Activated CD4-positive, alpha-beta memory T cell treated with anti-CD3 and anti-CD28 coated beads, Interleukin-2, amount 10 ng/mL, durations not matched to agents 7 days and 5 days (primary cell): ENCODE results near the gene STK32B. TPM values are rescaled to one million over a fixed set of nuclear protein-coding genes. Genes with fewer than 3 reads are reported as not detected.

Experiments
- CTCF ChIA-PET: fragments of 350-600 bp; sonication (Branson Sonifier 250); formaldehyde crosslinking; loops from one replicate; lab custom pipeline; 2021; ENCODE audit warnings: antibody characterized with exemption, inconsistent platforms; lab: Charles Lee
- POLR2A ChIA-PET: fragments of 350-600 bp; sonication (Branson Sonifier 250); formaldehyde crosslinking; loops from one replicate; lab custom pipeline; 2021; ENCODE audit warnings: antibody characterized with exemption; lab: Charles Lee
- DNase-seq: peaks from one replicate; pipeline ENCODE4 v3.0.0-alpha.2; 2020
- H3K27ac Mint-ChIP-seq: one replicate; pipeline ENCODE4 v1.8.0; 2021; ENCODE audit warnings: mild to moderate bottlenecking, mixed read lengths
- H3K27me3 Mint-ChIP-seq: one replicate; pipeline ENCODE4 v1.8.0; 2021; ENCODE audit warnings: mixed read lengths
- H3K36me3 Mint-ChIP-seq: one replicate; pipeline ENCODE4 v1.8.0; 2021; ENCODE audit warnings: low read depth, mixed read lengths
- H3K4me1 Mint-ChIP-seq: one replicate; pipeline ENCODE4 v1.8.0; 2021; ENCODE audit warnings: mixed read lengths
- H3K4me3 Mint-ChIP-seq: one replicate; pipeline ENCODE4 v1.8.0; 2021; ENCODE audit warnings: mild to moderate bottlenecking, mixed read lengths
- H3K9me3 Mint-ChIP-seq: one replicate; pipeline ENCODE4 v1.8.0; 2021; ENCODE audit warnings: mixed read lengths
- total RNA-seq, 2 experiments: library from RNA; stranded (reverse); gene quantifications; one replicate each; pipeline ENCODE4 v1.2.3, GENCODE V29; 2021

The STK32B gene
- total RNA-seq, 2 experiments from 2014 or later, result not detected

DNA sequence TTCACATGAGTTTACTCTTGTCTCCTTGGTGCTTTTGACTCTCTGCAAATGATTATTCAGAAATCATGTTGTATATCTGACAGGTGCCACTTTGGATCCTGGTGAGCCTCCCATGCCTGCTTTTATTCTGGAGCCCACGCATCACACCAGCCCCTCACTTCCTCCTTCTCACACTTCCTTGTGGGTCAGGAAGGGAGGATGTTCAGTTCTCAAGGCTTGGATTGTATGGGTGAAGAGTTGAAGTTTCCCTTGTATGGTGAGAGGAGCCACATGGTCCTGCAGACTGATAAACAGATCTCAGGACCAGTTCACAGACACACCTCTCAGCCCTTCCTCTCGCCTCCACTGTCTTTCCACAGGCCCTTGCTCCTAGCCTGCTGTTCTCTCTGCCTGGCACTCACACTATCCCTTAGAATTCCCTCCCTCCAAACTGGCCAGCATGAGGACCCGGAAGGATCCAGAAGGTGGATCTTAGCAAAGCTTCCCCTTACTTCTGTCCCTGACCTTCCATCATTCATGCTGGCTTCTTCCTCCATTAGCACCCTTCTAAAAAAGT, 92.1 kb downstream of the STK32B start:
- H3K4me3 Mint-ChIP-seq, result no peak overlapping the region
- DNase-seq, result no peak
- POLR2A ChIA-PET, result no interaction called here
- H3K36me3 Mint-ChIP-seq, result no peaks in the 10 kb centered on the region
- no peak overlapping the region for H3K27ac Mint-ChIP-seq
- H3K9me3 Mint-ChIP-seq, result no peaks in the 10 kb centered on the region
- H3K4me1 Mint-ChIP-seq, result no peaks in the 10 kb centered on the region
- H3K27me3 Mint-ChIP-seq, result no peaks in the 10 kb centered on the region
- CTCF ChIA-PET, result no interaction called here

DNA sequence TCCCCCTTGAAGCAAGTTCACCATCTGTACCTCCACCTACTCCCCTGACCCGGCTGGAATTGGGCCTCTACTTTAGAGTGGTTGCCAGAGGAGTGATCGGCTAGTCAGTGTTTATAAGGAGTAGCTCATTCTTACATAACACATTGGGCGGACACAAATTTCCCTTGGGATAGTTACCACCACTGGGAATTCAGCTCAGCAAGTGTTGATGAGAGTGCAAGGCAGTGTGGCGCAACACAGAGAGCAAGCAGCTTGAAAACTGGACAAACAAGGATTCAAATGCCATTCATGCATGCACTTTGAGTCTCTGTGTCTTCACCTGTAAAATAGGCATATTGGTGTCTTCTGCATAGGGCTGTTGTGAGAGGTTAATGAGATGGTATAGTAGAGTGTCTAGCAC, 92.7 kb downstream of the STK32B start:
- no peaks in the 10 kb centered on the region for H3K27me3 Mint-ChIP-seq
- POLR2A ChIA-PET, result no interaction called here
- H3K36me3 Mint-ChIP-seq, result no peaks in the 10 kb centered on the region
- CTCF ChIA-PET, result no interaction called here
- no peak for DNase-seq
- H3K27ac Mint-ChIP-seq, result no peak overlapping the region
- H3K4me1 Mint-ChIP-seq, result no peaks in the 10 kb centered on the region
- no peaks in the 10 kb centered on the region for H3K9me3 Mint-ChIP-seq
- no peak overlapping the region for H3K4me3 Mint-ChIP-seq

DNA sequence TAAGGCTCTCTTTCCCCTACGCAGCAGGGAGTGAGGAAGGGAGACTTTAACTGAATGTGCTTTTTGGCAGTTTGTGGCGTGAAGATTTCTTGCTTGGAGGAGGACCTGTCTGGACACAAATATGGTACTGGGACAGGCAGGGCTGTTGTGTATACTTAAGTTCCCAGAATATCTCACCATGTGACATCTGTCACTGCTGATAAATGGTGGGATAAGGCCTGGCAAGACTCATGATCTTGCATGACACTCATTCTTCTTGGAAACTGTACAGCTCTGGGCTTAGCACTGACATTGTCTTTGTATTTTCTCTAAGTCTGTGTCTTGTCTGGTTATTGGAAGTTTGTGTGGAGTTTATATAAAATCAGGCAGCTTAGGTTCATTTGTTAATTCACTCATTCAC, 93.1 kb downstream of the STK32B start:
- CTCF ChIA-PET, result no interaction called here
- Mint-ChIP-seq H3K4me1 (no peaks in the 10 kb centered on the region), H3K4me3 (no peak overlapping the region), H3K27me3 (no peaks in the 10 kb centered on the region), H3K9me3 (no peaks in the 10 kb centered on the region), H3K36me3 (no peaks in the 10 kb centered on the region), H3K27ac (no peak overlapping the region)
- POLR2A ChIA-PET, result no interaction called here
- no peak for DNase-seq

DNA sequence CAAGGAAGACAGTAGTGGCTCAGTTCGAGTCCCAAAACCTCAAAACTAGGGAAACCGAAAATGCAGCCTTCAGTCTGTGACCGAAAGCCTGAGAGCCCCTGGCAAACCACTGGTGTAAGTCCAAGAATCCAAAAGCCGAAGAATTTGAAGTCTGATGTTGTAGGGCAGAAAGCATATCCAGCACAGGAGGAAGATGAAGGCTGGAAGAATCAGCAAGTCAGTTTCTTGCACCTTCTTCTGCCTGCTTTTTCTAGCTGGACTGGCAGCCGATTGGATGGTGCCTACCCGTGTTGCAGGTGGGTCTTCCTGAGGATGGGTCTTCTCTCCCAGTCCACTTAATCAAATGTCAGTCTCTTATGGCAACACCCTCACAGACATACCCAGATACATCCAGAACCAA, 95.0 kb downstream of the STK32B start:
- Mint-ChIP-seq H3K4me3 (no peak overlapping the region), H3K36me3 (no peaks in the 10 kb centered on the region), H3K27me3 (no peaks in the 10 kb centered on the region), H3K4me1 (no peaks in the 10 kb centered on the region), H3K27ac (no peak overlapping the region), H3K9me3 (no peaks in the 10 kb centered on the region)
- POLR2A ChIA-PET, result no interaction called here
- no peak for DNase-seq
- CTCF ChIA-PET, result no interaction called here

DNA sequence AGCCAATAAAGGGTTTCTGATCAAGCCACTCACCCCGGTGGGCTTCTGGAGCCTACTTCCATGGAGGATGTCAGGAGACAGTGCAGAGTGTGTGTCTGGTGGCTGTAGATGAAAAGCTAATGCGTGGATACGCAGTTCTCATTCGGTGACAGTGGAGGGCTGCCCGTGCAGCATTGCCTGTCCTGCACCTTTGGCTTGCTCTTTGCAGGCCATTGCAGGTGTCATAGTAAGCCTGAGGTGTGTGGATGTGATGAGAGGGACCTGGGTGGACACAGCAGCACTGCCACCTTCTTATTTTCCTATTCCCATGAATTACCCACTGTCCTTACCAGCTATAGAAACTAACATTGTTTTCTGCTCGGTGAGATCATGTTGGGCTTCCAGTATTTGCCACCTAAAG, 101.2 kb downstream of the STK32B start:
- no peak for DNase-seq
- Mint-ChIP-seq H3K9me3 (no peaks in the 10 kb centered on the region), H3K4me1 (no peaks in the 10 kb centered on the region), H3K27me3 (no peaks in the 10 kb centered on the region), H3K4me3 (no peak overlapping the region), H3K27ac (no peak overlapping the region), H3K36me3 (no peaks in the 10 kb centered on the region)
- ChIA-PET CTCF (no interaction called here), POLR2A (no interaction called here)

DNA sequence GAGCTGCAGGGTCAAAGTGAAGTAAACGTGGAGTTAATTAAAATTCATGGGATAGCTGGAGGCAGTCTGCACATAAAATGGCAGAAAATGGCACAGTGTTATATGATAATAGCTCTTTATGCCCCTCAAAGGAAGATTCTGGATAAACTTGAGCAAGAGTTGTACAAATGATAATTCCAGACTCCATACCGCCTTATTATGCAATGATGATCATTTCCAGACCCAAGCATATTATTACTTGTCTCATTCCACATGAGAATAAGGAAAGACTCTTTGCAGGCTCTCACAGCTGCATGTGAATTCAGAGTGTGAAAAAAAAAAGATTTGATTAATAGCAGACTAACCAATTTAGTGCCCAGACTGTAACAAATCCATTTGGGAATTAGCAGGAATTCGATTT, 105.4 kb downstream of the STK32B start:
- Mint-ChIP-seq H3K36me3 (no peaks in the 10 kb centered on the region), H3K27ac (no peak overlapping the region), H3K9me3 (no peaks in the 10 kb centered on the region), H3K4me3 (no peak overlapping the region), H3K4me1 (no peaks in the 10 kb centered on the region), H3K27me3 (no peaks in the 10 kb centered on the region)
- POLR2A ChIA-PET, result no interaction called here
- no peak for DNase-seq
- CTCF ChIA-PET, result no interaction called here

DNA sequence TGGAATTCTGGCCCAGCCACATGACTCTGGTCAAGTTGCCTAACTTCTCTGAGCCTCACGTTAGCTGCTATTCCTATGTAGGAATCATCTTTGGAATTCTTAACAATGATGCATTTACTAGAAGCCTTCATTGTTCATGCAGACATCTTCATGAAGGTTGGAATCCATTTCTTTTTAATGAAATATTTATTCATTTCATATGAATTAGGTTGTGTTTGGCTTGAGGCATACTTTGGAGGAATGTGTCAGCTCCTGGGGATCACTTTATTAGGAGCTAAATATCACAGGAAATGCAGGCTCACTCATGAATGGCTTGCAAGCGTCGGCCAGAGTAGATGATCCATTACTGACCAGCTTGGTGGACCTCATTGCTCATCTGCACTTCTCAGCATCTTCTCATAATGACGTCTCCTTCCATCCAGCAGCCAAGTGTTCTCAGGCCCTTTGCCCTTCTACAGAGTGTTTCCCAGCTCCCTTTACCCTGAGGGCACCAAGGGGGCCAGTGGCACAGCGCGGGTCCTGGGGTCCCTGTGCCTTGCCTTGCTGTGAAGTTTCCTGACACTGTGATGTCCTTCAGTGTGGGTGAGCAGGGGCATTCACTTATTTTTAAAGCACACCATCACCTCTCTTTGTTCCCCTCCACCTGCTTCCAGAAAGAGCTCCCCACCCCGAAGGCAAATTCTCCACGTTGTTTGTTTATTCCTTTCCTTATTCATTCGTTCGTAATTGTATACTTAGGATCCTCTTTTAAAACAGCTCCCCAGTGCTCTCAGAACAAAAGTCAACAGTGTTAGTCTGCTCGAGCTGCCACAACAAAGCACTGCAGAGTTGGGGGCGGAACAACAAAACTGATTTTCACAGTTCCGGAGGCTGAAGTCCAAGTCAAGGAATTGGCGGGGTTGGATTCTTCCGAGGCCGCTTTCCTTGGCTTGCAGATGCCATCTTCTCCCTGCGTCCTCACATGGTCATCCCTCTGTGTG, 106.8 kb downstream of the STK32B start:
- Mint-ChIP-seq H3K9me3 (no peaks in the 10 kb centered on the region), H3K27me3 (no peaks in the 10 kb centered on the region), H3K4me1 (no peaks in the 10 kb centered on the region), H3K4me3 (no peak overlapping the region), H3K36me3 (no peaks in the 10 kb centered on the region), H3K27ac (no peak overlapping the region)
- ChIA-PET CTCF (no interaction called here), POLR2A (no interaction called here)
- no peak for DNase-seq

DNA sequence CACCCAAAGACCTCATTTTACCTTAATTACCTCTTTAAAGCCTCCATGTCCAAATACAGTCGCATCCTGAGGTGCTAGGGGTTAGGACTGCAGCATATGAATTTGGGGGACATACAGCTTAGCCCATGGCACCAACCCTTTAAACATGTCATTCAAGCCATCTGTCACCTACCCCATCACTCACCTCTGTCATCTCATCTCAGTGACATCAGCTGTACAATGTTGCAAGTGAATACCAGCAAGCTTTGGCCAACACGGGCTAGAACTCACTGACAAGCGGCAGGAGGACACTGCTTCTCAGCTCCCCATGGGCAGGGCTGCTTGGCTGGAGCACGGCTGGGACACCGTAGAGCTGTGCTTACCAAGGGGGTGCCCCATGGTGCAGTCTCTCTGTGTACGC, 107.5 kb downstream of the STK32B start:
- no peak for DNase-seq
- no peaks in the 10 kb centered on the region for H3K9me3 Mint-ChIP-seq
- POLR2A ChIA-PET, result no interaction called here
- H3K27me3 Mint-ChIP-seq, result no peaks in the 10 kb centered on the region
- CTCF ChIA-PET, result no interaction called here
- no peaks in the 10 kb centered on the region for H3K36me3 Mint-ChIP-seq
- no peak overlapping the region for H3K27ac Mint-ChIP-seq
- H3K4me3 Mint-ChIP-seq, result no peak overlapping the region
- no peaks in the 10 kb centered on the region for H3K4me1 Mint-ChIP-seq

DNA sequence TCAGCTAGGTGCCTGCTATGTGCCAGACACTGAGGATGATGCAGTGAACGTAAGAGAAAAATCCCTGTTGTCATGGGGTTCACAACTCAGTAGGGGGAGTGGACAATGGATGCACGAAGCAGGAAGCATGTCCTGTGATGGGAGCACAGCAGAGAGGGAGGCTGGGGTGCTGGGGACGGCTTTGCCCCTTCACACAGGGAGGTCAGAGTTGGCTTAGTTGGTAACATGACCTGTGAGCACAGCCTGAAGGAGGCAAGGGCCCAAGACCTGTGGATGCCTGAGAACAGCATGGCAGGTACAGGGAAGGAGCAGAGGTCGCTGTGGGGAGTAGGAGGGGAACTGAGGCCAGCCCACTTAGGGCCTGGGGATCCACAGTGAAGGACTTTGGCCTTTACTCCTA, 109.4 kb downstream of the STK32B start:
- Mint-ChIP-seq H3K4me1 (no peaks in the 10 kb centered on the region), H3K4me3 (no peak overlapping the region), H3K27ac (no peak overlapping the region), H3K36me3 (no peaks in the 10 kb centered on the region), H3K9me3 (no peaks in the 10 kb centered on the region), H3K27me3 (no peaks in the 10 kb centered on the region)
- no peak for DNase-seq
- ChIA-PET CTCF (no interaction called here), POLR2A (no interaction called here)

DNA sequence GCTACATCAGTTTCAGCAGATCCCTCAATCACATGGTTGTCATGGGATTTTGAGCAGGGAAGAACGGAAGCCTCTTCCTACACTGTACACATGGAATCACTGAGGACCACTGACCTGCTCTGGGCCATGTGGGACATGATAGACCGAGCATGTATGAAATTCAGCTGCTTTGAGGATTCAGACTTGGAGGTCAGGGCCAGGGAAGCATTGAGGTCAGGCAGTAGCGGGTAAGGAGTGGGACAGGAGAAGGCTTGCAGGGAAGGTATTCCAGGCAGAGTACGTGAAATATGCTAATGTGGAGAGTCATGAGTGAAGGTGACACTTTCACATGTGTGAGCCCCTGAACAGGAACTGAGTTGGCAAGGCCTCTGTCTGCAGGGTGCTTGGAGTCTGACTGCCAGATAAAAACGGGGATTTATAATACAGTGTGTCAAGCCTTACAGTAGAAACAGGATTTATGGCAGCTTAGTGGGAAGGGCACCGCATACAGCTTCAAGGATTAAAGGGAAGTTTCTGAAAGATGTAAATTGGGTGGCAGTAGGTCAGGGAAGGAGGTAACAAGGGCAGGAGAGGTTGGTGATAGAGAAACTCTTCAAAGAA, 111.7 kb downstream of the STK32B start:
- DNase-seq, result no peak
- POLR2A ChIA-PET, result no interaction called here
- no peak overlapping the region for H3K27ac Mint-ChIP-seq
- CTCF ChIA-PET, result no interaction called here
- H3K9me3 Mint-ChIP-seq, result peaks cover 2% of the 10 kb centered on the region
- no peak overlapping the region for H3K4me3 Mint-ChIP-seq
- H3K36me3 Mint-ChIP-seq, result no peaks in the 10 kb centered on the region
- H3K4me1 Mint-ChIP-seq, result no peaks in the 10 kb centered on the region
- H3K27me3 Mint-ChIP-seq, result no peaks in the 10 kb centered on the region

DNA sequence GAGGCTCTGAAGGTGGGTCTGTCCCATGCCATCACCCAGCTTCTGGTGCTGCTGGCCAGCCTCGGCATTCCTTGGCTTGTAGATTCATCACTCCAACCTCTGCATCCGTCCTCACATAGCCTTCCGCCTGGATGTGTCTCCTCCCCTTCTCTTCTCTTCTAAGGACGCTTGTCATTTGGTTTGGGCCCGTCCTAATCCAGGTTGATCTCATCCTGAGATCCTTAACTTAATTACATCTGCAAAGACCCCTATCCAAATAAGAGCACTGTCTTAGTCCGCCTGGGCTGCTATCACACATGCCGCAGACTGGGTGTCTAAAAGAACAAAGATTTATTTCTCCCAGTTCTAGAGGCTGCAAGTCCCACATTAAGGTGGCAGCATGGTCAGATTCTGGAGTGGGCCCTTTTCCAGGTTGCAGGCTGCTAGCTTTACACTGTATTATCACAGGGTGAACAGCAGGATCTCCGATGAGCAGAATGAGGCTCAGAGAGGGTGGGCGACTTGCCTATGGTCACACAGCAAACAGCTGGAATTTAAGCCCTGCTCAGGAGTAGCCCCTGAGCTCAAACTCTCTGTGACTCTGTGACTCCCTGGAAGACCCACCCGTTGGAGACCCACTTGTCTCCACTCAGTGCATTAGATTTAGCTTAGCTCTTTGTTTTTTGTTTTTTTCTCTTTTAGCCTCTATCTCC, 113.1 kb downstream of the STK32B start:
- peaks cover 7% of the 10 kb centered on the region for H3K9me3 Mint-ChIP-seq
- no peak overlapping the region for H3K4me3 Mint-ChIP-seq
- POLR2A ChIA-PET, result no interaction called here
- H3K27ac Mint-ChIP-seq, result no peak overlapping the region
- CTCF ChIA-PET, result no interaction called here
- H3K27me3 Mint-ChIP-seq, result no peaks in the 10 kb centered on the region
- no peaks in the 10 kb centered on the region for H3K4me1 Mint-ChIP-seq
- no peak for DNase-seq
- H3K36me3 Mint-ChIP-seq, result no peaks in the 10 kb centered on the region

DNA sequence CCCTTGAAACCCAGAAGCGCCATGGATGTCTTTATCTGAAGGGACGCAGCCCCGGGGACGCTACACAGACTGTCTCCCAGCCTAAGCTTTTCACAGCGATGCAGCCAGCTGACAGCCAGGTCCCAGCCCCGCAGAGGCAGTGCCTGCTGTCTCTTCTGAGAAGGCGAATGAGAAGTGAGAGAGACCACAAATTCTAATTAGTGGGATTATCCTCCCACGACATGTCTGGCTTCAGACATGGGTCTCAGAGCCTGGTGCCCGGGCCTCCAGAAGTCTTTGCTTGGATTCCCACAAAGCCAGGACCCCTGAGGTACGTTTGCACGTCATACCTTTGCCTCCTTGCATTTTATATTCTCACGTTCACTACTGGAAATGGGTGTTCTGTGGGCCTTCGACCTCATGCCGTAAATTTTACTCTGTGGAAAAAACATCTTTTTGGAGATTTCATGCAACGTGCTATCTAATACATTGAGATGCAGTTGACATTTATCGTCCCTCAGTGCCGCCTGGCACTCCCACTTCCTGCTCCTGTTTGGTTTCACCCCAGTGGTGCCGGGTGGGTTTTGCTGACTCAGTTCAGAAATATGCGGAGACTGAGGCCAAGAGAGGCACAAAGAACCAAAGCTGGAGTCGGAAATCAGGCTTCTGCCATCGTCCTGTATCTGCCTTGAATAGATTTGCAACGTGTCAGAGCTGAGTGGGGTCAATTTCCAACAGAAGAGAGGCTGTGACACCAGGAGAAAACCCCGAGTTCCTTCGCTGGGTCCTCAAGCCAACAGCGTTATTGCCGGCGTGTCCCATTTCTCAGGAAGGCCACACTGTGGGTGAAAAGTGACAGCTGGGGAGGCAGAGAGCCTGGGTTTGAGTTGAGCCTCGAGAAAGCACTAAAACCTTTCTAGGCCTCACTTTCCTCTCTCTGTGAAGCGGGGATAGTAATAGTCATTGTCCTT, 114.4 kb downstream of the STK32B start:
- no peaks in the 10 kb centered on the region for H3K27me3 Mint-ChIP-seq
- ChIA-PET POLR2A (no interaction called here), CTCF (no interaction called here)
- no peak overlapping the region for H3K4me3 Mint-ChIP-seq
- H3K4me1 Mint-ChIP-seq, result no peaks in the 10 kb centered on the region
- no peak for DNase-seq
- no peak overlapping the region for H3K27ac Mint-ChIP-seq
- peaks cover 7% of the 10 kb centered on the region for H3K9me3 Mint-ChIP-seq
- H3K36me3 Mint-ChIP-seq, result no peaks in the 10 kb centered on the region
